ENCODE results near the gene MMP3. TPM values are rescaled to one million over a fixed set of nuclear protein-coding genes. Genes with fewer than 3 reads are reported as not detected.

Gene MMP3
- total RNA-seq, 2 experiments from 2014 or later, result not detected

GRCh38 chr11:102832612-102833011 lies 10.8 kb downstream of the MMP3 start:
- Histone ChIP-seq H3K9me3 (ENCODE audit: control insufficient read depth in 1 of 2, insufficient read depth in 1 of 2, low read length in 2 of 2) (peaks cover 0 to 4% of the 10 kb centered on the region in 2 experiments), H3K4me3 (ENCODE audit: low read length) (no peak overlapping the region), H3K27ac (ENCODE audit: low read depth in 1 of 2, low read length in 2 of 2) (no peak overlapping the region), H3K27me3 (ENCODE audit: control insufficient read depth in 1 of 2, insufficient read depth in 2 of 2, low read length in 2 of 2) (peaks cover 10 to 24% of the 10 kb centered on the region in 2 experiments), H3K36me3 (ENCODE audit: insufficient read depth, low read length) (no peaks in the 10 kb centered on the region), H3K4me1 (ENCODE audit: insufficient read depth, low read length) (no peaks in the 10 kb centered on the region)
- no peaks in the 10 kb centered on the region for H3K36me3 Mint-ChIP-seq (ENCODE audit: low read depth)
- POLR2A ChIA-PET, result no interaction called here
- H3K4me1 Mint-ChIP-seq (ENCODE audit: low read depth), result no peaks in the 10 kb centered on the region
- CTCF ChIA-PET, result no interaction called here
- H3K9me3 Mint-ChIP-seq, result no peaks in the 10 kb centered on the region
- H3K27ac Mint-ChIP-seq, result no peak overlapping the region
- DNase-seq (no peak), ATAC-seq (ENCODE audit: poor library complexity) (no peak)
- H3K27me3 Mint-ChIP-seq, result peaks cover 38% of the 10 kb centered on the region
- intact Hi-C loops (cut with DNase I, micrococcal nuclease), result no loop called here
- no peak for TF ChIP-seq CTCF (IDR thresholded peaks at IDR 0.05)
- no peak overlapping the region for H3K4me3 Mint-ChIP-seq

- H3K4me3 Mint-ChIP-seq, result no peak overlapping the region
- H3K9me3 ChIP-seq (ENCODE audit: control insufficient read depth in 1 of 2, insufficient read depth in 1 of 2, low read length in 2 of 2), result peaks cover 0 to 5% of the 10 kb centered on the region in 2 experiments
- H3K36me3 ChIP-seq (ENCODE audit: insufficient read depth, low read length), result no peaks in the 10 kb centered on the region
- no peak for TF ChIP-seq CTCF (IDR thresholded peaks at IDR 0.05)
- intact Hi-C loops (cut with DNase I, micrococcal nuclease), result no loop called here
- H3K4me3 ChIP-seq (ENCODE audit: low read length), result no peak overlapping the region
- H3K27me3 ChIP-seq (ENCODE audit: control insufficient read depth in 1 of 2, insufficient read depth in 2 of 2, low read length in 2 of 2), result peaks cover 10 to 24% of the 10 kb centered on the region in 2 experiments
- H3K36me3 Mint-ChIP-seq (ENCODE audit: low read depth), result no peaks in the 10 kb centered on the region
- CTCF ChIA-PET, result no interaction called here
- H3K27ac ChIP-seq (ENCODE audit: low read depth in 1 of 2, low read length in 2 of 2), result no peak overlapping the region
- peaks cover 2% of the 10 kb centered on the region for H3K9me3 Mint-ChIP-seq
- DNase-seq (no peak), ATAC-seq (ENCODE audit: poor library complexity) (no peak)
- H3K4me1 ChIP-seq (ENCODE audit: insufficient read depth, low read length), result no peaks in the 10 kb centered on the region
- no peak overlapping the region for H3K27ac Mint-ChIP-seq
- H3K4me1 Mint-ChIP-seq (ENCODE audit: low read depth), result no peaks in the 10 kb centered on the region
- POLR2A ChIA-PET, result no interaction called here
- H3K27me3 Mint-ChIP-seq, result peaks cover 46% of the 10 kb centered on the region
Measured at GRCh38 chr11:102831489-102832440, 11.6 kb downstream of the MMP3 start.

DNA sequence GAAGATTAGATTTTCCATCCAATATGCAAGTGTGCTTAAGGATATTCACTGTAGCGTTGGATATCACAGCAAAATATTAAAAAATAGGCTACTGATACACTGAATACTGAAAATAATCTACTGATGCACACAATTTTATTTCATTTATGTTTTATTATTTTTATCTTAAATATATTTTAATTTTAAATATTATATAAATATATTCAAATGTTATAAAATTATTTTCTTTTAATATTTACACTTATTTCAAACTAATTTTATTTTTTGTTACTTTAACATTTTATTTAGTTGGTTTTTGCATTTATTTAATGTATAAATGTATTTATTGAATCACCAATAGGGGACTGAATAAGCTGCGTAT lies 12.3 kb downstream of the MMP3 start:
- H3K9me3 Mint-ChIP-seq, result peaks cover 2% of the 10 kb centered on the region
- no peak overlapping the region for H3K4me3 Mint-ChIP-seq
- no peaks in the 10 kb centered on the region for H3K4me1 ChIP-seq (ENCODE audit: insufficient read depth, low read length)
- H3K4me3 ChIP-seq (ENCODE audit: low read length), result no peak overlapping the region
- no peak for TF ChIP-seq CTCF (IDR thresholded peaks at IDR 0.05)
- no peaks in the 10 kb centered on the region for H3K36me3 ChIP-seq (ENCODE audit: insufficient read depth, low read length)
- ChIA-PET POLR2A (no interaction called here), CTCF (no interaction called here)
- ATAC-seq (ENCODE audit: poor library complexity) (no peak), DNase-seq (no peak)
- peaks cover 0 to 11% of the 10 kb centered on the region in 2 experiments for H3K9me3 ChIP-seq (ENCODE audit: control insufficient read depth in 1 of 2, insufficient read depth in 1 of 2, low read length in 2 of 2)
- no peak overlapping the region for H3K27ac Mint-ChIP-seq
- no peaks in the 10 kb centered on the region for H3K4me1 Mint-ChIP-seq (ENCODE audit: low read depth)
- peaks cover 10 to 24% of the 10 kb centered on the region in 2 experiments for H3K27me3 ChIP-seq (ENCODE audit: control insufficient read depth in 1 of 2, insufficient read depth in 2 of 2, low read length in 2 of 2)
- H3K27me3 Mint-ChIP-seq, result peaks cover 46% of the 10 kb centered on the region
- no peak overlapping the region for H3K27ac ChIP-seq (ENCODE audit: low read depth in 1 of 2, low read length in 2 of 2)
- intact Hi-C loops (cut with DNase I, micrococcal nuclease), result no loop called here
- H3K36me3 Mint-ChIP-seq (ENCODE audit: low read depth), result no peaks in the 10 kb centered on the region

Measured in CD4-positive, alpha-beta T cell (primary cell).